COLO829 (cell line): ENCODE results near the gene CXCR6.

Experiments
- DNase-seq: peaks from one replicate; pipeline ENCODE4 v3.0.0; 2012; ENCODE audit warnings: low spot score

Gene CXCR6

DNA sequence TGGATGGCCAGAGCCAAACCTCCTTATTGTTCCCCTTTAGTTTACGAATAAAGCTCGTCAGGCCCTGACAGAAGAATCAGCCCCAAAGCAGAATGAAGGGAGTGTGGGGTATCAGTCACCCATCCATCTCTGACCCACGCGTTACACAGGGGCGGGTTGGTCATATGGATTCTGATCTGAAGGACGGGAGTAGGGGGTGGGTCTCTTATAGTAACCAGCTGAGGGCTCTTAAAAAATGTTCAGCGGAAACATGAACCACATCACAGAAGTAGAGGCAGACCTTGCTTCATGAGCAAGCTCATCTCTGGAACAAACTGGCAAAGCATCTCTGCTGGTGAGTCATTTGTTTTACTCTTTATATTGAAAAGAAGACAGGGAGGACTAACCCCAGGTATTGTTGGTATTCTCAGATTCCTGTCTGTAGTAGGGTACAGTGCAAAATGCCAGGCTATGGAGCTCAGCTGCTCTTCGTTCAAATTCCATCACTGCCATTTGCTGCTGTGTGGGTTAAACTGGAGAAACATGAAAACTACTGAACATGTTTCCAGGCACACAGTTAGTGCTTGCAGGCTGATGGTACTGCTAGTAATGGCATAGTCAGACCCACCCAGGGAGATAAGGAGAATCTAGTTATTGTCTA is at the start of gene CXCR6:
CXCR6 (plus strand) TSS at position 258 of the 640 bp plus-strand sequence. CDS start 3,018 bp downstream, outside the sequence.
- no peak for DNase-seq

DNA sequence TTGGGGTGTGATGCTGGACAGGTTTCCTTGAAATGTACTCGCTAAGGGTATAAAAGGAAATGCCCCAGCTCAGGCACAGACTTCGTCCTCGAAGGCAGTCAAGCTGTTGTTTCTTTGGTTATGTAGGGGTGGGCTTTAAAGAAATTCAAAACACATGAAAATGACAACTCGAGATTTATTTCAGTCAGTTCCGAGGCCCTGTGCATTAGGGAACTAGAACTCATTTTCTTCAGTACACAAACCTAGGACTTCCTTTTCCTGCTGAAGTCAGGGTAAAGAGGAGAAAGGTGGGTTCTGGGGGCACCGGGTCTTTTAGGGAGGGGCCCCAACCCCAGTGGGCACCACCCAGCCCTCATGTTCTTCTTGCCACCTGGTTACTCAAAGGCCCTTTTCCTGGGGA is 49.2 kb upstream of the CXCR6 start:
- DNase-seq = no peak

DNA sequence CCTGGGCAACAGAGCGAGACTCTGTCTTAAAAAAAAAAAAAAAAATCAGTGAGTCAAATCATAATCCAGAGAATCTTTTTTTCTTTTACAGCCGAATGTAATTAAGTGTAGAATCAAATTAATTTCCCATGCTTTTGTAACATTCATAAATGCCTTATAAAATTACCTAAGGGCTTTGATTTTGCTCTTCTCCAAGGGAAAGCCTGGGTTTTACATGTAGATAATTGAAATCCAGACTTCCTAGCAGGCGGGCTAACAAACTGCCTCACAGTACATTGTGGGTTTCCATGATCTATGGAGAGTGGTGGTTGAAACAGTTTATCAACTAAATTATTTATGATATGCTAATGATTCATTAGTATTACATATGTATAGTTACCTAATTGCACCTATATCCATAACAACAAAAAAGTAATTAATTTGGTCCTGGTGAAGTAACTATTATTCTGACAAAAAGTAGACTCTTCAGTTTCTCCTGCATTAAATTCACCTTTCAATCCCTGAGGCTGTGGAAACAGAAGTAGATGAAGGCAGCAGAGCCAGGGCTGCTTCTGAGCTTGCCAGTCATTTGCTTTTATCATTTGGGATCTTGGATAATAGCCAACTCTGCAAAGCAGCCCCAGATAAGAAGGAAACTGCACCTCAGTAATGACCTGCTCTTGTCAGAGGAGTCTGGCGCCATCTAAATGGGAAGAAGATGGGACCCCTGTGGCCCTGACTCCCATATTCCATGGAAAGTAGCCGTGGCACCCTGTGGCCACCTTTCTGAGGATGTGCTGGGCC is 47.4 kb upstream of the CXCR6 start:
- no peak for DNase-seq

DNA sequence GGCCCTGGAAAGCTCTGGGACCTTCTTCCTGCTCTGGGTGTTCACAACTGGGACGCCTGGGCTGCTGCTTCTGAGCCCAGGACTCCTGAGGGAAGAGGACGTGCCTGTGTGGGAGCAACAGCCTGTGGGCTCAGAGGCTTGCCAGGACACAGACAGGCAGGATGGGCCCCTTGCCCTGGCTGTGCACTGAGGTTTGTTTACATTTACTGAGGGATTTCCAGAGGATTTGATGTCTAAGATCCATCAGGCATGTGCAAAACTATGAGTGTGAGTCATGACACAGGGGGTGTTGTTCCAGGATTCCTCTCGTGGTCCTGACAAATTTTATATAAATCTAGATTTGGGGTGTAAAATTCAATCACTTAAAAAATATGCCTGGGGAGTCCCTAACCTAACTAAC is 46.3 kb upstream of the CXCR6 start:
- no peak for DNase-seq

DNA sequence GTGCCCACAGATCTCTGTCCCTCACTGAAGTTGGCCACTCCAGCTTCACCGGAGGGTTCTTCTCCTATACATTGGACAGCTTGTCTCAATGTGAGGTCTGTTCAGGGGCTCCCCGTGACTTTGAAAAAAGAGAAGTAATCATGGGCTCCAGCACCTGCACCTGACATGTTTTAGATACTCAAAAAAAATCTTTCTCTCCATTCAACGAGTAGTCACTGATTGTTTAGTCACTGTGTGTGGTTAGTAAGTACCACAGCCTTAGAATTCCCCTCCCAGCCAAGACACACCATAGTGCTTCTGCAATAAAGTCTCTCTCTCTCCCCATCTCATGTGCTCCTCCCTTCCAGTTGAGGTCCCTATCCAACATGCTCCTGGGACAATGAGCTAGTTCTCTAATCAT is 38.3 kb upstream of the CXCR6 start:
- DNase-seq = no peak

DNA sequence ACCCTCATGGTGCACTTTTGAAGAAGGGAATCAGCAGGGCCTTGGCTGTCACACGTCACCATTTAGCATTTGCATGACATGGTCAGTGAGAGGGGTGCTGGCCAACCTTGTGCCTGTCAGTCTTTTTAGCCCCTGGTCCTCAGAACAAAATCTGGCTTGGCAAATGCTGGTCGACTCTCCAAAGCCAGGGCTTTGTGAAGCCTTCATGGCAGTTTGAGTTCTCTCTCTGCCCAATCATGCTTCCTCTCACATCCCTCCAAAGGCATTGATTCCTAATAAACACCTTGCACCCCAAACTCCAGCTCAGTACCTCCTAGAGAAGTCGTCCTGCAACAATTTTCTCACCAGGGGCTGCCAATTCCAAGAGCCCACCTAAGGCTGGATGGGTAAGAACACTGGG is 37.5 kb upstream of the CXCR6 start:
- no peak for DNase-seq

DNA sequence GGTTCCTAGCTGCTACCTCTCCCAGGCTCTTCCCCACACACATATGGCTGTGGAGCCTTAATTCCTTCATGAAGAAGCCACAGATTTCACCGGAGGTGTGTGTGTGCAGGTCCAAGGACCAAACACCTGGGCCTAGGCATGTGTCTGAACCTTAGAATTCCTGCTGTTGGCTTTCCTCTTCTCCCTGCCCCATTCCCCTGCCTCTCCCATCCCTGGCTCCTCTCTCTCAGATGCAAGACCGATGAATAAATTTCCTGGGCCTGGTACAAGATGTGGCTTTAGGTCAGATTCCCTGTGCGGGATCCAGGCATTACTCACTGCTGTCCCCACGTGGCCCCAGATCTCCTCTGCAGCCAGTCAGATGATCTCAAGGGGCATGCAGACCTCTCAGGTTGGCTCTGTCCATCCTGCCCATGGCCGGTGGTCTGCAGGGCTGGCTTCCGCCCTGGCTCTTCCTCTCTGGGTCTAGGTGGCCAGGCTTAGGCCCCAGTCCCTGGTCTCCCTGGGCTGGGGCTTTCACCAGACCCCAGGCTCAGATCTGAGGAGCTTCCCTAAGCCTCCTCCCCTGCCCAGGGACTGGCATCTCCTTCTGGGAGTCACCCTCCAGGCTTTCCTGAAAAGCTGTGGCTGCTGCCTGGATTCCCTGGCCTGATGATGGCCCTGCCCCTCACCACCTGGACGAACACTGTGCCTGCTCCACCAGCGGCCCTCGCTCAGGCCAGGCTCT is 36.4 kb upstream of the CXCR6 start:
- no peak for DNase-seq

DNA sequence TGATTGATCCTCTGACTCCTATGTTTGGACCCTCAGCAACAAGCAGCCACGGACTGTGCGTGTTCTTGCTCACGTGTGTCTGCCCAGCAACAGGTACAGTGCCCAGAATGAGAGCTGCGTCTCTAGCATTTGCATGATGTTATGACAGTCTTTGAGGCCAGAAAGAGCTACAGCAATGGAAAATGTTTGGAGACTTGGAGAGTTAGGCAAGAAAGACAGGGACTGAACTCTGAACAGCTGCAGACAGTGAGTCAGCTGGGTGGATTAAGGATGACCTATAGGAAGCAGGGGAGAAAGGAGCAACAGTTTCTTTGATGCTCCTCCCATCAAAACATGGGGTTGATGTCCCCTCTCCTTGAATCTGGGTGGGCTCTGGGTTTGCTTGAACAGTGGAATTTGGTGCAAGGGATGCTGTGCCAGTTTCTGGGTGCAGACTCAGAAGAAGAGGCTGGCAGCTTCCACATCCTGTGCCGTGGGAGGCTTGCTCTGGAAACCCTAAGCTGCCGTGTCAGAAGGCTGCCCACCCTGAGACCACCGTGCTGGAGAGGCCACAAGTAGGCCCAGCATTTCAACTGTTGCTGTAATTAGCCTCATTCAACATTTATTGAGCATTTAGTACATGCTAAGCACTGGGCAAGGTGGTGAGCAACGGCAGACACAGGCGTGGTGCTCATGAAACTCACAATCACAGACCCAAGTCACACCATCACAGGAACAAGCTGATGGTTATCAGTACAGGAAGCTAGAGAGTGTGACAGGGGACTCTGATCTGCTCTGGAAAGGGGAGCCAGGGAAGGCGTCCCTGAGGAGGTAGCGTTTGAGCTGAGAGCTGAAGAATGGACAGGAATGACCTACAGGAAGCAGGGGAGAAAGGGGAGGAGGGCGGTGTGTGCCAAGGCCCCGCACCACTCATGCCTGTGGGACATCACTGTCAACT is 35.2 kb upstream of the CXCR6 start:
- DNase-seq = no peak

DNA sequence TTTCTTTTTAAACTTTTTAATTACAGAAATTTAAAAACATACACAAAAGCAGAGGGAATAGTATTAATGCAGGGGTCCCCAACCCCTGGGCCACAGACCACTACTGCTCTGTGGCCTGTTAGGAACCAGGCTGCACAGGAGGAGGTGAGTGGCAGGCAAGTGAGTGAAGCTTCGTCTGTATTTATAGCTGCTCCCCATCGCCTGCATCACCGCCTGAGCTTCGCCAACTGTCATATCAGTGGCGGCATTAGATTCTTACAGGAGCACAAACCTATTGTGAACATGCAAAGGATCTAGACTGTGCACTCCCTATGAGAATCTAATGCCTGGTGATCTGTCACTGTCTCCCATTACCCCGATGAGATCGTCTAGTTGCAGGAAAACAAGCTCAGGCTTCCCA is 34.5 kb upstream of the CXCR6 start:
- no peak for DNase-seq

DNA sequence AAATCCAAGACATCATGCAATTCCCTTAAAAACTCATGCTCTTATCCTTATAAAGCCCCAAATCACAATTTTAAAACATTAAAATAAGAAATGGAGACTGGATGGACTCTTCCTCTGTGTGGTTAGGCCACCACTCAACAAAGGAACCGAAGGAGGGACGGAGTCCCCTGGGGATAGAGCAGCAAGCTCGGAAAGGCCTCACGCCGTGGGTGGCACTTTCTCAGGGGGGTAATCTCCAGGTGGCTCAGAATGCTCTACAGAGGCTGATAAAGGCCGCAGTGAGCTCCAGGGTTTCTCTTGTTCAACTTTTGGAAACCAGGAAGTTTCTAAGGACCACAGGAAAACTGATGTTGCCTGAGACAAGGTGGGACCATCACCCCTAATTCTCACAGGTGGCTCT is 33.7 kb upstream of the CXCR6 start:
- DNase-seq = no peak

DNA sequence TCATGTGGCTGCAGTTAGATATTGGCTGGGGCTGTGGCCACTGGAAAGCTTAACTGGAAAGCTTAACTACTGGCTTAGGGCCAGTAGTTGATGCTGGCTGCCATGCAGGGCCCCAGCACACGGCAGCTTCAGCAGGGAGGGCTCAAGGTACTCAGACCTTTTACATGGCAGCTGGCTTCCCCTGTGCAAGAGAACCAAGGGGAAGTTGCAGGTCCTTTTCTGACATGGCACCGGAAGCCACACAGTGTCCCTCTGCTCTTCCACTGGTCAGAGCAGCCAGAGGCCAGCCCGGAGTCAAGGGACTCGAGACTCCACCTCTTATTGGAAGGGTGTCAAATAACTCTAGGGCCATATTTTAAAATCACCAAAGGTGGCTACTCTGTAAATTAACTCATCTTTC is 32.4 kb upstream of the CXCR6 start:
- no peak for DNase-seq

DNA sequence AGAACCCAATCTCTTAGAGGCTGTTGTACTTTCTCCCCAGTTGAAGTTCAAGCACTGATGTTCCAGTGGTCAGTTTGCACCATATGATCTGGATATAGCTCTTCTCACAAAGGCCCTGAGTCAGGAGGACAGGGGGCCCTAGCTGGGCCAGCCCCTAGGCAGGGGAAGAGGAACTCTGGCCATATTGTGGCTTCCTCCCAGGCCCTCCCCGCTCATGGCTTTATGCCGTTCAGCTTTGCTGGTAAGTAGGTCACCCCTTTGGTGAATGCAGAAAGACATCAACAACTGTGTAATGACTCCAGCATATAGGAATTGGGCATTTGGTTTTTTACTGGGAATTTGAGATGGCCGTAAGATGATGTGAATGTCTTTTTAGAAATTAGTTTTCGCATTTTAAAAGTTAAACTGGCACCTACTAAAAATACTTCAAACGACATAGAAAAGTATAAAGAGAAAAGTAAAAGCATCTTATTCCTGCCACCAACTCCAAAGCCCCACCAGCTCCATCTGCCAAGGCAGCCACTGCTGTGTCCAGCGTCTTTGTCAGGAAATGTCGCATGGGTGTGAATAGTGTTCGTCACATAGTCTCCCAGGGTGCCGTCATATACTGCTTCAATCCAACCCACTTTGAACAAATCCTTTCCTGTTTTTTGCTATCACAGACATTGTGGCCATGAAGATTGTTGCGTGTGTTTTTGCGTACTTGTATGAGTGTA is 31.6 kb upstream of the CXCR6 start:
- DNase-seq = no peak

DNA sequence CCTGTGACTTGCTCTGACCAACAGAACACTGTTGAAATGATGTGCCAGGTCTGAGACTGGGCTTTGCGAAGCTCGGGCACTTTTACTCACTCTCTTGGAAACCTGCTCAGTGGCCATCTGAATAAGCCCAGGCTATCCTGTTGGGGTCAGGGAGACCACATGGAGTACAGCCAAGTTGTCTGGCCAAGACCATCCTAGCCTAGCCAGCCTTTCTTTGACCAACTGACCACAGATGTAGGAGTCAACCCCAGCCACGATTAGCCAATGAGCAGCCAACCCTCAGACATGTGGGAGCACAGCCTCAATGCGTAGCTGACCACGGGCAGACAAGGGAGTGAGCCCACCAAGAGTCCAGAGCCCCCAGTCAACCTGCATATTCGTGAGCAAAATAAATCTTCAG is 30.8 kb upstream of the CXCR6 start:
- DNase-seq = no peak

DNA sequence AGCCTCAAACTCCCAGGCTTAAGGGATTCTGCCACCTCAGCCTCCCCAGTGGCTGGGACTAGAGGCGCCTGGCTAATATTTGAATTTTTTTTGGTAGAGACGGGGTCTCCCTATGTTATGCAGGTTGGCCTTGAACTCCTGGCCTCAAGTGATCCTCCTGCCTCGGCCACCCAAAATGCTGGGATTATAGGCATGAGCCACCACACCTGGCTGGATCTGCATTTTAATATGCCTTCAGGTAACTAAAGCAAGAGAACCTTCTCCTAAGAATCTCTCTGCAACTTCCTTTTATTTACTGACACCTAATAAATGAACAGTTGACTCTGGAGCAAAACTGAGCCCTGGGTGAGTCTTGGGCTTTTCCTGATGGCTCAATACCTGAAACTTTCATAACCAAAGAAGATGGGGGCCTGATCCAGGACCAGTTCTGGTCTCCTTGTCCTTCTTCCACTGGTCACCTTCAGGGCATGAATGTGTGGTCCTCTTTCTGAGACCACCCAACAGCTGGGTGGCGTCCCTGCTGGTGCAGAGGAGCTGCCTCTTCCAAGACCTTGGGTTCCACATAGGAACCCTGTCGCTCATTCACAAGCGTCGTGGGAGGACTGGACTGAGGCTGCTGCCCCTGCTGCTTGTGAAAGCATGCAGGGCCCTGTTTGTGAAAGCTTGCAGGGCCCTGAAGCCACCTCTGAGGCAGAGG is 28.8 kb upstream of the CXCR6 start:
- DNase-seq = no peak

DNA sequence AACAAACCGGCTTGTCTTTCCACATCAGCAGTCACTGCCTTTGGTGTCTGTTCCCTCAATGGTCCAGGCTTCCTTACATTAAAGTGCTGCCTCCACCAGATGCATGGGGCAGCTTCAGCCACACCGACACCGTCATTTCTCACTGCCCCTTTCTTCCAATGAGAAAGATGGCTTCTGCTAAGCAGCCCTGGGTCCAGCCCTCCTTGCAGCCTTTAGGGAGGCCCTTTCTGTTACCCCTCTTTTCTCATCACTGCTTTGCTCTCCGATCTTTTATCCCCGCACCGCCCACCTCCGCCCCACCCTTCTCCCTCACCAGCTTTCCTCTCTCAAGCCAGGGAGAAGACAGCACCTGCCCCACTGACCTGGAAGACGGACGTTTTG is 28.2 kb upstream of the CXCR6 start:
- DNase-seq = no peak

DNA sequence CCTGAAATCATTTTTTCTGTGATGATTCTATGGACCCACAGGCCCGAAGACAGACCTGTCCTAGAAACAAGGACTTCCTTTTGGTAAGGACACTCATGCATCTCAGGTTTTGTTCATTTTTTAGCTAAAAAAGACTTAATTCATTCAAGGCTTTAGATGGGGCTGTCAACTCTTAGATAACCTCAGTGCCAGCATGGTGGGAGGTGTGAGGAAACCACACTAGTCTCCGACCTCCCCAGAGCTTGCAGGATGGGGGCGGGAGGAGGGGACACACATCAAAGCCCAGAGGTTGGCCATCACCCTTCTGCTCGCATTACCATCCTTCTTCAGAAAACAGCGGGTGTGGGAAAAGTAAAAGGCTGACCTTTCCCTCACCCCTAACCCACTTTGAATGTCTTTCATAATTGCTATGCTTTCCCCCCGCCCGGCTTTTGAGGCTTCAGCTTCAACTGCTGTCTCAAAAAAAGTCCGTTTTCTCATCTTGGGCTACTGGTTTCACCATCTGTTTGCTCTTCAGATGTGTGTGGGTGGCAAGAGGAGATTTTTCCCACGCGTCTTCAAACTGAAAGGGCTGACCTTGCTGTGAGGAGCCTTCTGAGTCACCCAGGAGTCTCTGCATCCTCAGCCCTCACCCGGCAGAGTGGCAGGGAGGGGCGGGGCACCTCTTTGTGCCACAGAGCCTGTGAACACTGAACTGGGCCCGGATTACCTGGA is 27.6 kb upstream of the CXCR6 start:
- peak; percentile 84 for DNase-seq

DNA sequence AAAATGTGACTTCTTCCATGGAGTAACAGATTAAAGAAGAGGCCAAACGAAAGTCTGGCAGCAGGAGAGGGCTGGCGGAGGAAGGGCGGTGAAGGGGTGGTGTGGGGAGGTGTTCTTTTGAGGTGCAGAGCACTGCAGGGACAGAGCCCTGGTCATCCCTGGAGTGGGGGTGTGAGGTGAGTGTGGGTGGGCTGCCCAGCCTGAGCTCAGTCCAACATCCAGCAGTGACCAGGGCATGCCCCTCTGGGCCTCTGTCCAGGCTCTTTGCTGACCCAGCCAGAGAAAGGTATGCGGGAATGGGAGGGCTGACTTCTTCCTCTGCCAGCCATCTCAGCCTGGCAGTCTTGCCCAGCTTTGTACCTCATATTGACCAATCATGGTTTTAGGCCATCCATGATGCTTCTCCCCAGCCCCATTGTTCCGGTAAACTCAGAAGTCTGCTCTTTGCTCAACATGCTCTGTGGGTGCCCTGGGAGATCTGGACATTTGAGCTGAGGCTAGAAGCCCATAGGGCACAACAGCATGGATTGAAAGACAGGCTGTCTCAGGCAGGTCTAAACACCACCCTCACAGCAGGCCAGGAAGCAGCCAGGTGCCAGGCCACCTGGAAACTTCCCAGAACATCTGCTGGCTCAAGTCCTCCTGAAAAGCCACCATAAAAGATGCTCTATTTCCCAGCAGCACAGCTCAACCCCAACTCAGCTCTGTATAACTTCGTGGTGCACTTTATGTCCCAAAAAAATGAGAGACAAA is 25.9 kb upstream of the CXCR6 start:
- DNase-seq = no peak

DNA sequence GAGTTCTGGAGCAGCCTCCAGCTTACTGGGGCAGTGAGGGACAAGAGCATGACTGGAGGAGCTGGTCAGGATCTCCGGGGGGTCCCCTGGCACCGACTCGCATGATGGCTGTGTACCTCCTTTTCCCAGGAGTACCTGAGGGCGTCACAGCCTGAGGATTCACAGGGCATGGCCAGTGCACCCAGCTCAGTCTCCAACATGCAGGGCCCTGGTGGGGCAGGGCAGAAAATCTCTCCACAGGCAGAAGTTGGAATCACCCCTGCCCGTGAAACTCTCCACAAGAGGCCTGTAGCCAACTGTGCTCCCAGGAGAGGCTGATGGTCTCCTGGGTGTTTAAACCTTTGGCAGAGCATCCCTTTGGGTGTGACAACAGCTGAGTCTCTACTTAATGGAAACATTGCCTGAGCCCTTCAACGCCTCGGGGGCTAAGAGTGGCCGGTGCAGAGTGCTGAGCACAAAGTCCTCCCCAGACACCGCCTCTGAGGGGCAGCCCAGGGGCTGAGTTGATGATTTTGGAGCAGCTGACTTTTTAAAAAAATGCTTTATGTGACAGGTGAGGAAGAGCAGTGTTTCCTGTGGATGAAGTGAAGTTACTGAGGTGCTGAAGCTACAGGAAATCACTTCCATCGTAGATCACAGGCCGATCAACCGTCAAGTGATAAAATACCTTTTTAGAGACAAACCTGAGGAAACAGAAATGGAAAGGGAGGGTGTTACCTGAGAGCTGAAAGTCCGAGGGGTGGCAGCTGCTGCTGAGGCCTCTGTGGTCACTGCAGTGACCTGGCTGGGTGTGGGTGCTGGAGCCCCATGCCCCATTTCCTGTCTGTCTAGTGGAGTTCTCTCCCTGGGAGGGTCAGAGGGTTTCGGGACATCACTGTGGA is 21.9 kb upstream of the CXCR6 start:
- DNase-seq = no peak

DNA sequence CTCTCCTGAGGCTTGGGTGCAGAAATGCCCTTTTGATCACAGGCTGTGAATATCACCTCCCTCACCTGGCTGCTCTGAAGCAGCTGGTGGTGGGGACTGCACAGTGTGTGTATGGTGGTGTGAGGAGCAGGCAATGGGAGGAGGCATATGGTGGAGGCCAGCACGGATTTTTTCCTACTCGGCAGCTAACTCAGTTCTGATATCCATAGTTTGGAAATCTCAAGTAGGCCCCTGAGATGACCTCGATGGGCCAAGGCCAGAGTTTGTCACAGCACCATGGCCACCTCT is 21.3 kb upstream of the CXCR6 start:
- DNase-seq = no peak
